Measurements from ENCODE around the gene PANK4. TPM values are rescaled to one million over a fixed set of nuclear protein-coding genes. Genes with fewer than 3 reads are reported as not detected.

PANK4 gene
- total and polyA plus RNA-seq, 2 experiments from 2014 or later = 18.5 to 21.3 TPM

DNA sequence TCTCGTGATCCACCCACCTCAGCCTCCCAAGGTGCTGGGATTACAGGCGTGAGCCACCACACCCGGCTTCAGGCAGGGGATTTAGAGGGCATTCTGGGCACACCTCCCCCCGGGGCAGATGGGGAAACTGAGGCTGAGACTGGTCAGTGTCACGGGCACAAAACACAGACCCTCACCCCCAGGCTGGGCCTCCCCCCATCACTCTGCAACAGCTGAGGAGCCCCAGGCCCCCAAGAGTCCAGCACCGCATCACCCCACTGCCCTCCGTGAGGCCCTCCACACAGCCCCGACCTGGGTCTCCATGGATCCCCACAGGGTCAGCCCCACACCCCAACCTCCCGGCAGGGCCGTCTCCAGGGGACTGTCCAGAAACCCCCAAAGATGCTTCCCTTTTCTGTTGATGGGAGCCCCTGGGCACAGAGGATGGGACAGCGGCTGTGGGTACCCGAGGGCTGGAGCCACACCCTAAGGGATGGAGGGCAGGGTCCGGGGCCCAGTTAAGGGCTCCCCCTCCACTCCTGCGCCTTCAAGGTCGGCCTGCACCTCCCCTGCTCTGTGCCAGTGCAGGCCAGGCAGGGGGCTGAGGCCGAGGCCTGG lies 40.8 kb upstream of the PANK4 start:
- no peak overlapping the region for H3K4me2 ChIP-seq
- no peaks in the 10 kb centered on the region for H3K9me3 ChIP-seq (ENCODE audit: low read depth)
- no peaks in the 10 kb centered on the region for H3K27me3 ChIP-seq
- 95% methylated on average over 15 of the region's 16 CpGs for WGBS (ENCODE audit: low lambda C conversion rate, missing lambda C conversion rate)
- TF ChIP-seq CTCF (IDR thresholded peaks at IDR 0.05; ENCODE audit: poor library complexity) (no peak), EZH2 (IDR thresholded peaks at IDR 0.05; ENCODE audit: borderline replicate concordance) (no peak), EZH2phosphoT487 (IDR thresholded peaks at IDR 0.05; ENCODE audit: low read depth, severe bottlenecking, unreplicated experiment) (no peak)
- H2AFZ ChIP-seq = no peak overlapping the region
- no peak overlapping the region for H3K27ac ChIP-seq
- no peaks in the 10 kb centered on the region for H3K4me1 ChIP-seq (ENCODE audit: insufficient read depth)
- H3K4me3 ChIP-seq = no peak overlapping the region
- no peaks in the 10 kb centered on the region for H3K79me2 ChIP-seq
- H3K36me3 ChIP-seq (replicated peaks; ENCODE audit: insufficient read depth, low read depth) = no peaks in the 10 kb centered on the region
- H3K9me2 ChIP-seq (replicated peaks; ENCODE audit: insufficient read depth) = no peaks in the 10 kb centered on the region
- no peaks in the 10 kb centered on the region for H4K20me1 ChIP-seq (ENCODE audit: insufficient read depth, poor library complexity, severe bottlenecking)
- no peak for DNase-seq (ENCODE audit: low spot score)

DNA sequence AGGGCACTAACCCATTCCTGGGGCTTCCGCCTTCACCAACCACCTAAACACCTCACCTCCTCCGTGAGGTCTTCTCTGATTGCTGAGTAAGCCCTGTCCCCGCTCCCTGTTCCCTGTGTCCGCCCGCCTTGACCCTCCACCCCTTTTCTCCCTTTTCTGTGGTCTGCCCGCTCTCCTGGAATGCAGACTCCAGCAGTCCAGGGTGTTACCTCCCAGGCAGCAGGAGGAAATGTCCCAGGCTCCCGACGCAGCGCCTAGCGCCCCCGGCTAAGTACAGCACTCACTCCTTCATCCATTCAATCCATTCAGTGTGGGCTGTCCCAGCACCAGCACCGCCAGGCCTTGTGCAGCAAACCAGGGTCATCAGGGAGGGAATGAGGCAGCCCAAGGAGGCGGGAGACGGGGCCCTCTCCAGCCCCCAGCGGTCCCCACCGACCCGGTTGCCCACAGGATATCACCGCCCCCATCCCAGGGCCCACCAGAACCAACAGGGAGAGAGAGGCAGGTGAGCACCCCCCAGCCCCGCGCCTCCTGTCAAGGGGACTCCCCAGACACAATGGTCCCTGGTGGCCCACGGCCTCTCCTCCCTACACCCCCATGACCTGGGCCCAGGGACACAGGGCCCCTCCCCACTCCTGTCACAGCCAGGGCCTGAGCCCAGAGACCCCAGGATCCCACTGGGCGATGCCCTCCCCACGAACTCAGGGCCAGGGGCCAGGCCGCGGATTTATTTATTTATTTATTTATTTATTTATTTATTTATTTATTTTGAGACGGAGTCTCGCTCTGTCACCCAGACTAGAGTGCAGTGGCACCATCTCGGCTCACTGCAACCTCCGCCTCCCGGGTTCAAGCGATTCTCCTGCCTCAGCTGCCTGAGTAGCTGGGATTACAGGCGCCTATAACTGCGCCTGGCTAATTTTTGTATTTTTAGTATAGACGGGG lies 40.0 kb upstream of the PANK4 start:
- Histone ChIP-seq H3K27ac (no peak overlapping the region), H4K20me1 (ENCODE audit: insufficient read depth, poor library complexity, severe bottlenecking) (no peaks in the 10 kb centered on the region), H3K9me2 (replicated peaks; ENCODE audit: insufficient read depth) (no peaks in the 10 kb centered on the region), H3K36me3 (replicated peaks; ENCODE audit: insufficient read depth, low read depth) (no peaks in the 10 kb centered on the region), H3K4me2 (no peak overlapping the region), H3K9me3 (ENCODE audit: low read depth) (no peaks in the 10 kb centered on the region), H3K4me3 (no peak overlapping the region), H3K4me1 (ENCODE audit: insufficient read depth) (no peaks in the 10 kb centered on the region), H2AFZ (no peak overlapping the region), H3K79me2 (no peaks in the 10 kb centered on the region), H3K27me3 (no peaks in the 10 kb centered on the region)
- TF ChIP-seq EZH2phosphoT487 (IDR thresholded peaks at IDR 0.05; ENCODE audit: low read depth, severe bottlenecking, unreplicated experiment) (no peak), CTCF (IDR thresholded peaks at IDR 0.05; ENCODE audit: poor library complexity) (no peak), EZH2 (IDR thresholded peaks at IDR 0.05; ENCODE audit: borderline replicate concordance) (no peak)
- no peak for DNase-seq (ENCODE audit: low spot score)
- 78% methylated on average over 34 of the region's 34 CpGs for WGBS (ENCODE audit: low lambda C conversion rate, missing lambda C conversion rate)

DNA sequence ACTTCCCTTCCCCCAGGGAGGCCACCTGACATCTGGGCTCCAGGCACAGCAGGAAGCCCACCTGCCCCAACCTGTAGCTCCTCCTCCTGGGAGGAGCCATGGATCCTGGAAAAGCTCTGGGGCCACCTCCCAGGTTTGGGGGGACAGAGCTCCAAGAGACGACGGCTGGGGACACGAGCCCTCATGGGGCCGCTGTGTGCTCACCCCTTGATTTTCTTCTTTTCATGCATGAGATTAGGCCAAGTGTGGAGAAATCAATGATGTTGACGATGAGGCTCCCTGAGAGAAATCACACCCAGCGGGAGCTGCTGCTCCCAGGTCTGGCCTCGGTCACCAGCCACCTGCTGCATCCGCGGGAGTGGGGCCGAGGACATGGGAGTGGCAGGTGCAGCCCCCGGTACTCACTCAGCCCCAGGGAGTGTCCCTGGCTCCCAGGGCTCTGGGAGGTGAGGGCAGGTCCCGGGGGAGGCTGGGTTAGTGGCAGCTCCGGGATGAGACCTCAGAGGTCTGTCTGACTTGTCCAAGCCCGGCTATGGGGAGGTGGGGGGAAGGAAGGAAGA lies 38.5 kb upstream of the PANK4 start:
- Histone ChIP-seq H3K27ac (no peak overlapping the region), H3K79me2 (no peaks in the 10 kb centered on the region)
- DNase-seq (ENCODE audit: low spot score) = no peak

More for the DNA sequence above, 38.5 kb upstream of the PANK4 start:
- no peaks in the 10 kb centered on the region for H3K9me3 ChIP-seq (ENCODE audit: low read depth)
- H3K4me3 ChIP-seq = no peak overlapping the region
- H3K4me2 ChIP-seq = no peak overlapping the region
- H4K20me1 ChIP-seq (ENCODE audit: insufficient read depth, poor library complexity, severe bottlenecking) = no peaks in the 10 kb centered on the region
- H3K36me3 ChIP-seq (replicated peaks; ENCODE audit: insufficient read depth, low read depth) = no peaks in the 10 kb centered on the region
- TF ChIP-seq EZH2phosphoT487 (IDR thresholded peaks at IDR 0.05; ENCODE audit: low read depth, severe bottlenecking, unreplicated experiment) (no peak), CTCF (IDR thresholded peaks at IDR 0.05; ENCODE audit: poor library complexity) (no peak), EZH2 (IDR thresholded peaks at IDR 0.05; ENCODE audit: borderline replicate concordance) (no peak)
- WGBS (ENCODE audit: low lambda C conversion rate, missing lambda C conversion rate) = 66% methylated on average over 14 of the region's 14 CpGs
- H3K9me2 ChIP-seq (replicated peaks; ENCODE audit: insufficient read depth) = no peaks in the 10 kb centered on the region
- no peaks in the 10 kb centered on the region for H3K4me1 ChIP-seq (ENCODE audit: insufficient read depth)
- H3K27me3 ChIP-seq = no peaks in the 10 kb centered on the region
- H2AFZ ChIP-seq = no peak overlapping the region
